WTC11 (cell line): ENCODE results near the gene APBA1.

ENCODE experiments used
- AFF4 ChIP-seq: sonication (generic); formaldehyde crosslinking; IDR thresholded peaks from 2 replicates; pipeline ENCODE4 v1.8.1; 2023; ENCODE audit warnings: mild to moderate bottlenecking, missing genetic modification reagents, borderline replicate concordance
- JAZF1 ChIP-seq: fragments of 250-450 bp; sonication (Bioruptor Pico); IDR thresholded peaks from 2 replicates; pipeline ENCODE4 v1.9.0; 2021; ENCODE audit warnings: moderate library complexity, mild to moderate bottlenecking, inconsistent platforms
- MLX ChIP-seq: sonication (generic); formaldehyde crosslinking; IDR thresholded peaks from 2 replicates; pipeline ENCODE4 v1.8.1; 2023; ENCODE audit warnings: mild to moderate bottlenecking, missing genetic modification reagents, moderate library complexity
- MYBL2 ChIP-seq: sonication (generic); formaldehyde crosslinking; IDR thresholded peaks from 2 replicates; pipeline ENCODE4 v1.8.1; 2023; ENCODE audit warnings: mild to moderate bottlenecking, moderate library complexity, missing genetic modification reagents
- SP1 ChIP-seq: sonication (generic); formaldehyde crosslinking; conservative IDR thresholded peaks from 2 replicates; pipeline ENCODE4 v1.8.1; 2022; ENCODE audit warnings: missing genetic modification reagents
- USF2 ChIP-seq: sonication (generic); formaldehyde crosslinking; IDR thresholded peaks from 2 replicates; pipeline ENCODE4 v1.8.1; 2023; ENCODE audit warnings: mild to moderate bottlenecking, missing genetic modification reagents, moderate library complexity
- ZNF121 ChIP-seq: sonication (generic); formaldehyde crosslinking; IDR thresholded peaks from 2 replicates; pipeline ENCODE4 v1.8.0; 2023; ENCODE audit warnings: missing genetic modification reagents
- ZNF263 ChIP-seq: sonication (generic); formaldehyde crosslinking; IDR thresholded peaks from 2 replicates; pipeline ENCODE4 v1.8.1; 2022; ENCODE audit warnings: low read depth, mild to moderate bottlenecking, moderate library complexity, missing genetic modification reagents
- TF ChIP-seq, protein P1 (sequence below): sonication (generic); formaldehyde crosslinking; IDR thresholded peaks from 2 replicates; pipeline ENCODE4 v1.8.1; 2022; ENCODE audit warnings: missing genetic modification reagents, borderline replicate concordance
- TF ChIP-seq, protein P2 (sequence below): fragments of 200-600 bp; IDR thresholded peaks from 2 replicates; pipeline ENCODE4 v1.8.0; 2022; ENCODE audit warnings: antibody characterized with exemption

GRCh38 chr9:69637193-69637816 lies 34.9 kb downstream of the APBA1 start:
- TF ChIP-seq AFF4 (CRISPR knock-in tag) (no peak), SP1 (no peak), ZNF263 (CRISPR knock-in tag) (no peak), USF2 (CRISPR knock-in tag) (no peak), JAZF1 (CRISPR knock-in tag) (no peak), ZNF121 (CRISPR knock-in tag) (no peak), MYBL2 (no peak), MLX (CRISPR knock-in tag) (no peak)
- TF ChIP-seq, protein P1, sequence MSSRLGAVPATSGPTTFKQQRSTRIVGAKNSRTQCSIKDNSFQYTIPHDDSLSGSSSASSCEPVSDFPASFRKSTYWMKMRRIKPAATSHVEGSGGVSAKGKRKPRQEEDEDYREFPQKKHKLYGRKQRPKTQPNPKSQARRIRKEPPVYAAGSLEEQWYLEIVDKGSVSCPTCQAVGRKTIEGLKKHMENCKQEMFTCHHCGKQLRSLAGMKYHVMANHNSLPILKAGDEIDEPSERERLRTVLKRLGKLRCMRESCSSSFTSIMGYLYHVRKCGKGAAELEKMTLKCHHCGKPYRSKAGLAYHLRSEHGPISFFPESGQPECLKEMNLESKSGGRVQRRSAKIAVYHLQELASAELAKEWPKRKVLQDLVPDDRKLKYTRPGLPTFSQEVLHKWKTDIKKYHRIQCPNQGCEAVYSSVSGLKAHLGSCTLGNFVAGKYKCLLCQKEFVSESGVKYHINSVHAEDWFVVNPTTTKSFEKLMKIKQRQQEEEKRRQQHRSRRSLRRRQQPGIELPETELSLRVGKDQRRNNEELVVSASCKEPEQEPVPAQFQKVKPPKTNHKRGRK (CRISPR knock-in tag): no peak
- TF ChIP-seq, protein P2, sequence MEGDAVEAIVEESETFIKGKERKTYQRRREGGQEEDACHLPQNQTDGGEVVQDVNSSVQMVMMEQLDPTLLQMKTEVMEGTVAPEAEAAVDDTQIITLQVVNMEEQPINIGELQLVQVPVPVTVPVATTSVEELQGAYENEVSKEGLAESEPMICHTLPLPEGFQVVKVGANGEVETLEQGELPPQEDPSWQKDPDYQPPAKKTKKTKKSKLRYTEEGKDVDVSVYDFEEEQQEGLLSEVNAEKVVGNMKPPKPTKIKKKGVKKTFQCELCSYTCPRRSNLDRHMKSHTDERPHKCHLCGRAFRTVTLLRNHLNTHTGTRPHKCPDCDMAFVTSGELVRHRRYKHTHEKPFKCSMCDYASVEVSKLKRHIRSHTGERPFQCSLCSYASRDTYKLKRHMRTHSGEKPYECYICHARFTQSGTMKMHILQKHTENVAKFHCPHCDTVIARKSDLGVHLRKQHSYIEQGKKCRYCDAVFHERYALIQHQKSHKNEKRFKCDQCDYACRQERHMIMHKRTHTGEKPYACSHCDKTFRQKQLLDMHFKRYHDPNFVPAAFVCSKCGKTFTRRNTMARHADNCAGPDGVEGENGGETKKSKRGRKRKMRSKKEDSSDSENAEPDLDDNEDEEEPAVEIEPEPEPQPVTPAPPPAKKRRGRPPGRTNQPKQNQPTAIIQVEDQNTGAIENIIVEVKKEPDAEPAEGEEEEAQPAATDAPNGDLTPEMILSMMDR: no peak
